NB4 (cell line): ENCODE data around the gene CD151.

Experiments
- MYC ChIP-seq: IDR thresholded peaks from 2 replicates; pipeline ENCODE4 v1.6.1; 2011; ENCODE audit warnings: low read depth, low read length
- POLR2A ChIP-seq: IDR thresholded peaks from 2 replicates; pipeline ENCODE4 v1.6.1; 2011; ENCODE audit warnings: mild to moderate bottlenecking; ENCODE audit not compliant: insufficient read length; ENCODE audit errors: extremely low read depth
- TF ChIP-seq, protein P1 (sequence below): IDR thresholded peaks from one replicate; pipeline ENCODE4 v1.5.1; 2012; ENCODE audit warnings: low read depth, low read length

DNA sequence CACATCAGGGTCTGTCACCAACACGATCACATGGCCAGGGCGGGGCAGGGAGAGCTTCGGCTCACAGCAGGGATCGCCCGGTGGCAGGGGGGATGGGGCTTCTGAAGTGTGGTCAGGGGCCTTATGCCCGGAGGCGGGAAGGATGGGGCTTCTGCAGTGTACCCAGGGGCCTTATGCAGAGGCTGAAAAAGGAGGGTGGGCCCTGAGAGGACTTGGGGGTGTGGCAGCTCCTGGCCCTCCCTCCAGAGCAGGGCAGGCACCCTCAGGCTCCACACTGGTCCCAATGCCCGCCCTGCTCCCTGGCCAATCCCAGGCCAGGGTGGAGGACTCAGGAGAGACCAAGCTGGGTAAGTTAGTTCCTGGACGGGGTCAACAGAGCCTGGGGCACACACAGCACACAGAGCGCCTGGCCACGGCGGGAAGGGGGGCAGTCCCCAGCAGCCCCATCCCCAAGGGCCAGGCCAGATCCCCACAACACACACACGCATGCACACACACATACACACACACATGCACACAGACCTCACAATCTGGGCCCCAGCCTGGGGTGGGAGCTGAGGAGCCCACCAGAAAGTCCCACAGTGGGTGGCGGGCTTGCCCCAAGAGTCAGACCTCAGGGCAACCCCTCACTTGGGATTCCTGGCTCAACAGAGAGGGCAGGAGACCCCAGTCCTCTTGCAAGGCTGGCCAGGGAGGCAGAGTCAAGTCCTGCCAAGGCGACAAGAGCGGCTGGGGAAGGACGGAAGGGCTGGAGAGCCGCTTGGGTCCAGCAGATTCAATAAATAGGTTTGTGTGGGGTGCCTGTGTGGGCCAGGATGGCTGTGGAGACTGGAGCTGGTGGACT lies 41.8 kb upstream of the CD151 start:
- TF ChIP-seq, protein P1, sequence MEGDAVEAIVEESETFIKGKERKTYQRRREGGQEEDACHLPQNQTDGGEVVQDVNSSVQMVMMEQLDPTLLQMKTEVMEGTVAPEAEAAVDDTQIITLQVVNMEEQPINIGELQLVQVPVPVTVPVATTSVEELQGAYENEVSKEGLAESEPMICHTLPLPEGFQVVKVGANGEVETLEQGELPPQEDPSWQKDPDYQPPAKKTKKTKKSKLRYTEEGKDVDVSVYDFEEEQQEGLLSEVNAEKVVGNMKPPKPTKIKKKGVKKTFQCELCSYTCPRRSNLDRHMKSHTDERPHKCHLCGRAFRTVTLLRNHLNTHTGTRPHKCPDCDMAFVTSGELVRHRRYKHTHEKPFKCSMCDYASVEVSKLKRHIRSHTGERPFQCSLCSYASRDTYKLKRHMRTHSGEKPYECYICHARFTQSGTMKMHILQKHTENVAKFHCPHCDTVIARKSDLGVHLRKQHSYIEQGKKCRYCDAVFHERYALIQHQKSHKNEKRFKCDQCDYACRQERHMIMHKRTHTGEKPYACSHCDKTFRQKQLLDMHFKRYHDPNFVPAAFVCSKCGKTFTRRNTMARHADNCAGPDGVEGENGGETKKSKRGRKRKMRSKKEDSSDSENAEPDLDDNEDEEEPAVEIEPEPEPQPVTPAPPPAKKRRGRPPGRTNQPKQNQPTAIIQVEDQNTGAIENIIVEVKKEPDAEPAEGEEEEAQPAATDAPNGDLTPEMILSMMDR = no peak
- TF ChIP-seq MYC (no peak), POLR2A (no peak)
